NCI-H345 (cell line): ENCODE results near the gene YBX3.

ENCODE experiments used
- DNase-seq: peaks from one replicate; lab custom pipeline; 2025; lab: John Stamatoyannopoulos, UW

YBX3 gene

DNA sequence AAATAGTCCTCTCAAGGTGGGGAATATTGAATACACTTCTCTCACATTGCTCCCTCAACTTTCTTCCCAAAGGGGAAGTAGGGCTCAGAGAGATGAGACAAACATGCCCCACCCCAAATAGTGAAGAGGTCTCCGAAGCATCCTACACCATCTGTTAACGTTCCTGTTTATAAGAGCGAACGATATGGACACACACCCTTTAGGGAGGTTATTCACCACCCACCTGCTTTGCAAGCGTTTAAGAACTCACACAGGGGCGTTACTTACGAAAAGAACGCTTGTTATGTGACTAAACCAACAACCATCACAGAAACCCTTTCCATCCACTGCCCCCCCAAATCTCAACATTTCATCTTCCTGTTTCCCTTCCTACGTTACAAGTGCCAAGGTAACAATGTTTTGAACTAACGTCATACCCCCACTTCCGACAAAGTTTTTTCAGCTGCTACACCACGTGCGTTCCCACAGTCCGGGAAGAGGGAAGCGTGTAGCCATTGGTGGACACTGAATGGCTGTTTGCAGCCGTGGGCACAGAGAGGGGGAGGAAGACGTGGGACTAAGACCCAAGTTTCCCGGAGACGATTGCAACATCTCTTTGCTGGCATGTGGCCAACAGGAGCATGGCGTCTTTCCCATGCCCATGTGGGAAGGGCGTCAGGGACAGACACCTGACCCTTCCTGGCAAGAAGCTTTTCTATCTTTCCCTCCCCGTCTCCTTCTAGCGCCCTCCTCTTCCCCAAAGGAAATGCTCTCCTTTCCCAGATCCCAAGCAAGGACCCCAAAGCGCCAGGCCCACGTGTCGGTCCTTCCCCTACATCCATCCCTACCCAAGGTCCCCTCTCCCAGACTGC, 1.2 kb downstream of the YBX3 start:
- peak; percentile 23 for DNase-seq

DNA sequence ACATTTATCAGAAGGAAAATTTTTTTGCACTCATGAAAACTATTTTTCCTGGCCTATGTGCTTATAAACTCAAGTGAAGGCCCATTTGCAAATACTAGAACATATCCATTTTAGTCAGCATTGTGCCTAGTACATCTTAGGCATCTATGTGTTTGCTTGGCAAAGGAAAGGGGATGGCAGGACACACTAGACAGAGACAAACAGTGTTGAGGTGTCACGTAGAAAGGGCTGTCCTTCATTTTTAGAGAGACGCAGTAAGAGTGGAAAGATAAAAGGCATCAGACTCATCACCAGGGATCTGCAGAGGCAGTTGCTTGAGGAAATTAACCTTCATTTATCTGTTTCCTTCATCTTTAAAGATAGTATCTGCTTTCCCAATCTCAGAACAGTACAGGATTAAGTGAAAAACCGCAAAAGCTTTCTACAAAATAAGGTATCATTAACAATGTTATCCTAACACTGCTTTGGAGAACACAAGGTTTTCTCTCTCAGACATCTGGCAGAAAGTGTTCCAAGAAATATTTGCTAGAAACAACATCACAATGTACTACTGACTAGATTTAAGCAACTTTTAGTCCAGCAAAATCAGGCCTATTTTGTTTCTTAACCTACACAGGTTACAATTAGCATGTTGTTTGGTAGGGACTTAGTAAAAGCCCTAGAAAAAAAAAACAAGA, 2.0 kb downstream of the YBX3 start:
- no peak for DNase-seq

DNA sequence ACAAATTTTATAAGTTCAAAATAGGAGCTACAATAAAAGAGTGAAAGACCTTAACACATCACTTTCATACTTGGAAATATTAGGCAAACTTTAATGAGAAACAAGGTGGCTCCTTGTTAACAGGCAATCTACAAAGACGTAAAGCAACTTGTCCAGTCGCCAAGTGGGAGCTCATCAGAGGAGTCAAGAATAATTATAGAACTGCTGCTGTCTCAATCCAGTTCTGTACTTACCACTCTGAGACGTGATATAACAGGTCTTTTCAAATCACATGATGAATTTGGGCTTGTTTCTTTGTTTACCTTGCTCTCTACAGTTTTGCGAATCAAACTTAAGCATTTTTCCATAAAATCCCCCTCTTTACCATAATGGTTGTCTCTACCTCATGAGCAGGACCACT, 3.6 kb downstream of the YBX3 start:
- no peak for DNase-seq

DNA sequence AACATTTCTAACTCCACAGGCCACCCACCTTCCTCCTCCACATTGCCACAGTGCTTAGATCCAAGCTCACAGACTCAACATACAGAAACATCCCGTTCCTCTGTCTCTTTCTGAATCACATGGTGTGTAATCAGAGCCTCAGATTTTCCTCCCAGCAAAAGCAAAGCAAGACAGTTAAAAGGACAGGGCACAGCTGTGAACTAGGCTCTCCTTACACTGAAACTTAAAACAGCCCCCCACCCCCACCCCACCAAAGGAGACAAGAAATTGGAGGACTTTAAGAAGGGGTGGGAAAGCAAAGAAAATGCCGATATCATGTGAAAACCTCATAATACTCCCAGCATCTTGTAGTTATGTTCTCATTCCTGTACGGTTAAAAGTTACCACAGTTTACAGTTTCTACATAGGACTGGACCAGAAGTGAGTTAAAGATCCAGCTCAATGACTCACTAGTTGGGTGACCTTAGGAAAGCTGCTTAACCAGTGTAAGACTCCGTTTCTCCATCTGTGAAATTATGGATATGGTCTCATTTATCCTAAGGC, 4.8 kb downstream of the YBX3 start:
- no peak for DNase-seq

DNA sequence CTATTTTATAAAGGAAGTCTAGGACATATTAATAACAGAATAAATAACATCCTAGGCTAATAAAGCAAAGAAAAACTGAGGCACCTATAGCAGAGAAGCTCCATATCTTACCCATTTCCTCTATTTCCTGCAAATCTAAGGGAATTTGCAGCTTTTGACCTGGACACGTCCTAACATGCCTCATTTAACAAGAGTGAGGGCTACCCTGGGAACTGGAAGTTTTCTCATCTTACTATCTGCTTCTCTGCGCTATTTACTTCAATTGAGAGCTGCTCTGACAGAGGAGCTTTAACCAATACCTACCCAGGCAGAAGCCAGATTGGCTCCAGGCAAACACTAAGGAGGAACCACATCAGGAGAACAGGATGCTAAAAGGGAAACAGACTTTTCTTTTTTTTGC, 5.7 kb downstream of the YBX3 start:
- DNase-seq, result no peak

DNA sequence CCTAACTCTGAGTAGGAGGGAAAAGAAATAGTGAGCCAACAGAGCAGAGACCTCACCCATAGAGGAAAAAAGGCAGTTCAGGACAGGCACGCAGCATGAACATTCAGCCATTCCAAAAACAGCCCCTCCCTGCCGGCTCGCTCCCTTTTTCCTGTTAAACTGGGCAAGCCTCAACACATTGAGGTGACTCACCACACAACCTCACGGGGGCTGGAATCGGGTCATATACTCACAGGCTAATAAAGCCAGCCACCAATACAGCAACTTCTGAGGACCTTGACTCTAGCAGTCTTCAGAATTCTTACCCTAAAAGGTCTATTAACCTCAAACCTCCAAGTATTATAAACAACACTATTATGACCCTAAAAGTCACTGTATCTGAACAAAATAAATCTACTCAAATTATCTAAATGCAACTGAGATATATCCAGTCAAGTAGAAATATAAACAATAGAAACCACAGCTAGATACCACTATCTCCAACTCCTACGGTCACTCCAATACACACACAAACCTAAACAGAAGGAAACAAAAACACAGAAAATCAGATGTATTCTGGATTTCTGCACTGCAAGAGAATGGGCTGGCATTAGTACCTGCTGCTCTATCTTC, 6.3 kb downstream of the YBX3 start:
- DNase-seq, result no peak

DNA sequence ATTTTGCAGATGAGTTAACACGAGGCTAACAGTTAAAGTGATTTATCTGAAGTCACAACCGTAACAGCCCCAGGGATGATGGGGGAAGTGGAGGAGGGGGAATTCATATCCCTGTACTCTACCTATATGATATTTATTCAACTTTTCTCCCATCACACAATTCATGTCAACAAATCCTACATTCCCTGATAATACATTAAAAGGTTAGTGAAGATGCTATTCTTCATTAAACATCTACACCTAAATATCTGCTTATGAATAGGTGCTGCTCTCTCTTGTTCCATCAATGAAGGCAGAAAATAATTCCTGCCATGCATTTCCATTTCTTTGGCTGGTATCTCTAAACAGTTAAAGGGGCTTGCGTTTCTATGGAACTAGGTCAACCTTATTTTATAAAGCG, 6.8 kb downstream of the YBX3 start:
- no peak for DNase-seq

DNA sequence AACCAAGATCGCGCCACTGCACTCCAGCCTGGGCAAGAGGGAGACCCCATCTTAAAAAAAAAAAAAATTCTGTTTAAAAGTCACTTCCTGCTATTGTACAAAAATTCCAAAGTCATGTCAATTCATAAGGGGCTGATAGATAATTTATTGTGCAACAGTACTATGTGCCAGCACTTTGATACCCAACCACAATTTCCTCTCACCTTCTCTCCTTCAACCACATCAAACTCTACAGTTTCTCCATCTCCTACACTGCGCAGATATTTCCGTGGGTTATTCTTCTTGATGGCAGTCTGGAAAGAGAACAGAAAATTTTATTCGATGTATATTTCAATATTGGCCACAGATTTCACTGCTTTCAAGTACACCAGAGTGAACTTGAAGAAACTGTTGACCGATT, 7.6 kb downstream of the YBX3 start:
- DNase-seq, result no peak

DNA sequence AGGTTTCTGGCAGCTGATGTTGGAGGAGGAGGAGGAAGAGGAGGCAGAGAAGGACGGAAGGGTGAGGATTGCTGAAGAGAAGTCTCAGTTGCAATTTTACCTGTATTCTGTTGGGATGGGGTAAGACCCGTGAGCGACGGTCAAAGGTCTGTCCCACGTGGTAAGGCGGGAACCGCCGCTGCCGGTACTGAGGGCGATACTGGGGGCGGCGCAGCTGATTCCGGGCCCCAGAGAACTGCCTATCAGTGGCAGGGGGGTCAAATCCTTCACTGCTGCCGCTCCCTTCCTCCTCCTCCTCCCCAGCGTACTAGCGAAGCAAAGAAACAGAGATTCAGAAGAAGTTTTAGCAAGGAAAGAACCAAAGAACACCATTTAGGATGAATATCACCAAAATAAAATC, 13.3 kb downstream of the YBX3 start:
- DNase-seq, result no peak

DNA sequence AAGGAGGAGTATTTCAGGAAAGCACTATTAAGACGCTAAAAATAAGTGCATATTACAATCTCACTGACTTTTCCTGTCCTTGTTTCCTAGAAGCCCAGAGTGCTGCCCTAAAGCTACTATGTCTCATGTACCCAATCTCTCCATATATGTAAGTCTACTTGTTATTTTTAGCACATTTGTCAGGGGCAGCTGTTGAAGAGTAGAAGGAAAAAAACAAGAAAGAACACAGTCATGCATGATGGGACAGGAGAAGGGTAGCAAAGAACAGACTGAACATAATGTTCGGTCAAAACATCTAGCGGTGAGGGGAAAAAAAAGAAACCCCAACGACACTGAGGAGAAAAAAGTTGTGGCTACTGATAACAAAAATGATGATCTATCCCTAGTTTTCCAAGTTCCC, 14.3 kb downstream of the YBX3 start:
- no peak for DNase-seq

DNA sequence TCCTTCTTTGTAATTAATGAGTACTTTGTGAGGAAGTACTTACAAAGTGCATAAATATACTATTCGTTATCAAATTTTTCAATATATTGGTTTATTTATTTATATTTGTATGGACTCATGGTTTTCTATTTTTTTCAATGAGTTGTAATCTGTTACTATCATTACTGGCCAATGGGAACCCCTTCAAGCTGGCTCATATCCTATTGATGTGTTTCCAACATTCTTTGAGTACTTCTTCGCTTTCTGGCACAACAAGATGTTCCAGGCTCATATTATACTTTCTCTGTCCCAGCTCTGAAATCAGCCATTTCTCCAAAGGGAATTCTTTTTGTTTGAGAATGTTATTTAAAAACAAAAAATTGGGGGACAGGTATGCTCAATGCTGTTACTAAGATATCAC, 17.5 kb downstream of the YBX3 start:
- DNase-seq, result no peak

DNA sequence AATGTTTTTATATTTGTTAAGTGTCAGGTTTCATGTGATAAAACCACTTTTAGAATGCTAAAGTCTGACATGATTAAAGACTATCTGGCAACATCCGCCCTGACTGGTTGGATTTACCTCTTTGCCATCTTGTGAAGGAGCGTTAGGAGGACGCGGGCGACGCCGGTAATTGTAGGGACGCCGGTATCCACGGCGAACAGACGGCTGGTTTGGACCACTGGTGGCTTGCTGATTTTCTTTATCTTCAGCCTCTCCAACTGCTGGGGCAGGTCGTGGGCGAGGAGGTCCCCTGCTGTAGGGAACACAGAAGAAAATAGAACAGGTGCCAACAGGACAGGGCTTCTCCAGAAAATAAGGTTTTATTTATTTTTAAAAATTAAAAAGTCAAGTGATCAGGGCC, 21.3 kb downstream of the YBX3 start:
- no peak for DNase-seq

DNA sequence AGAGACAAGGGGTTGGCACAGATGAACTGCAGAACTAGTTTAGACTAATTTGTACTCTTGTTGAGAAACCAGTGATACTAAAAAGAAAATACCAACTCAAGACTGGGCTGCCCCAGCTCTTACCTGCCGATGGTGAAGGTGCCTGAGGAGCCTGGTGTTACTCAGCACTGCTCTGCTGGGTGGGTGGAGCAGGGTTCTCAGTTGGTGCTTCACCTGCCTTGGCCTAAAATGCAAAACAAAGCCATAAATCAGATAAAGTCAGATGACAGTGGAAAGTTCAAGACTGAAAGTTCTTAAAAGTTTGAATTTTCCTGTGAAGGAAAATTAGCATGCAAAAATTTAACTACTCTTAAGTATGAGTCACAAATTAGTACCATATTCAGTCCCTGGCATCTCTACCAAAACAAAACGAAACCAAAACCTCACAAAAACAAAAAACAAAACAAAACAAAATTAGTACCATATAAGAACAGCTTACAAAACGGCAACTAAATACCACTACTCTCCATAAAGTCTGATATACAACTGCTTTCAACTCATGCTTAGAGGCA, 21.9 kb downstream of the YBX3 start:
- no peak for DNase-seq

DNA sequence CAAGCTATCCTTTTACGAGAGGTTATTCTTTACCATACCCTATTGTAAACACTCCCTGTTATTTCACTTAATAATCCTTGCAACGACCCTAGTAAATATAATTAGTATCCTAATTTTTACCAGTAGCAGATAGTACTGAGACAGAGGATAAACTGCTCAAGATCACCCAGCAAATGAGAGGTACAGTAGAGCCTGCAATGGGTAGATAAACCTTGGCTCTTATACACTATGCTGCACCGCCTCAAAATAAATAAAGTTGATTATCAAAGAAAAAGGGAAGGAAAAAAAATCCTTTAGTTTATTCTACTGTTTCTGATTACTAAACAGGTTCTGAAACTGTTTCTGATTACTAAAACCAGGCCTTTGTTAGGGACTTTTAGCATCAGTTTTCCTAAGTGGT, 22.5 kb downstream of the YBX3 start:
- DNase-seq, result no peak

DNA sequence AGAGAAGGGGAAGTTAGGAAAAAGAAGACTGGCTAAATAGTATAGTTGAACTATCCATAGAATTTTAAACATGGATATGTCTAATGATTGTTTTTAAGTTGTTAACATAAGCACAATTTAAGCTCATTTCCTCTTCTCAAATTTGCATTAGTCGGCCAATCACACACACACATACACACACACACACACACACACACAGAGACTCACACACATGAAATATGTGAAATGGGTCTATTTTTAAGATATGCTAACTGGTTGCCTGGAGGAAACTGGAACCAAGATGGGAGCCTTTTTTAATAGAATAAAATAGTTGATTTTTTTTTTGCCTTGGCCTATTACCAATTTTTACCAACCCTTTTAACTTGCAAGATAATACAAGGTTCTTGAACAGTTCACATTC, 25.3 kb downstream of the YBX3 start:
- DNase-seq, result no peak

DNA sequence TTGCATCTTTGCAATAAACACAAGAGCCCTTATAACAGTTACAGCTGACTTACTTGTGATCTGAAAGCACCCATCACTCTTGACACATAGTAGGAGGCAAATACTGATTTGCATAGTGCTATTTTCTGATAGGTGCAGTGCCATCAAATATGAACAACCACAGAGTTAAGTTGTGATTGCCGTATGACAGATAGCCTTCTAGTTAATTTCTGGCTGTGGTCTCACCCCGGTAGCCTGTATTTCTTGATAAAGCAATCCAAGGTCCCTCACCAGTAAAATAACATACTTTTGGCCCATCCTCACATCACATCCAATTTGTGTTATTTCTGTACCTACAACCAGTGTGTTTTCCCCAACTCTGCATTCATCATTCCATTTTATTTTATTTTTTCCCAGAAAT, 26.0 kb downstream of the YBX3 start:
- no peak for DNase-seq

DNA sequence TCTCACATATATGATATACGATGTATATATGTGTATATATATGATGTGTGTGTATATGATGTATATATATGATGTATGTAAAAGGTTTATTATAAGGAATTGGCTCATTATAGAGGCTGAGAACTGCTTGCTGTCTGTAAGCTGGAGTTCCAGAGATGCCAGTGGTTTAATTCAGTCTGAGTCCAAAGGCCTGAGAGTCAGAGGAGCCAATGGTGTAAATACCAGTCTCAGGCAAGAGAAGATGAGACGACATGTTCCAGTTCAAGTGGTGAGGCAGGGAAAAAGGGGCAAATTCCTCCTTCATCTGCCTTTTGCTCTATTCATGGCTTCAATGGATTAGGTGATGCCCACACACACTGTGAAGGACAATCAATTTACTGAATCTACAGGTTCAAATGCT, 32.2 kb downstream of the YBX3 start:
- no peak for DNase-seq

DNA sequence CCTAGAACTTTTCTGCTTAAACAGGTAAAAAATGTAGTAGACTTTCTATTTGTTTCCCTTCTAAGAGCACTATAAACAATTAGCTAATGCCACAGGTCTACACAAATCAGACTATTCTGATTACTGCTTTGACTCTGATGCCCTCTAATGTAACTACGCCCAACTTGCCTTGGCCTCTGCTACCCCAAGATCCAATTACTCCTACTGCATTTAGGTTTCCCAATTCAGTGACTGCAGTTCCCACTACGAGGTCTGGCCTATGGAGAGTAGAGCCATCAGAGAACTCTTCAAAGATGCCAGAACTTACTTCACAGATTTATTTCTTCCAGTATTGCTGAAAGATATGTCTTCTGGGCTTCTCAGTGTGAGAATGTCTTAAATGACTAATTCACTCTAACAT, 34.0 kb downstream of the YBX3 start:
- DNase-seq, result no peak

DNA sequence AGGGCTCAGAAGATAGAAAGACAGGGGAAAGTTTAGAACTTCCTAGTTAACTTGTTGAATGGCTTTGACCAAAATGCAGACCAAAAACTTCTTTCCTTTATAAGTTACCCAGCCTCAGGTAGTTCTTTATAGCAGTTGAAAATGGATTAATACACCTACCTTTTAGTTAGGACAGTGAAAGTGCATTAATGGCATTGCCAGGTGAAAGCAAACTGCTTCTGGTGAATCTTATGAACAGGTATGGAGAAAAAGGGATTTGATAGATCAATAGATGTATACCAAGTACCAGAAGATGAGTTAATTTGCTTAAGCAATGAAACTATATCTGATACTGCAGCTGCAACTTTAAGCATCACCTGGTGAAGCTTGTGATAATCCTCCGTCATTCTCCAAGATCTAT, 35.1 kb downstream of the YBX3 start:
- no peak for DNase-seq

DNA sequence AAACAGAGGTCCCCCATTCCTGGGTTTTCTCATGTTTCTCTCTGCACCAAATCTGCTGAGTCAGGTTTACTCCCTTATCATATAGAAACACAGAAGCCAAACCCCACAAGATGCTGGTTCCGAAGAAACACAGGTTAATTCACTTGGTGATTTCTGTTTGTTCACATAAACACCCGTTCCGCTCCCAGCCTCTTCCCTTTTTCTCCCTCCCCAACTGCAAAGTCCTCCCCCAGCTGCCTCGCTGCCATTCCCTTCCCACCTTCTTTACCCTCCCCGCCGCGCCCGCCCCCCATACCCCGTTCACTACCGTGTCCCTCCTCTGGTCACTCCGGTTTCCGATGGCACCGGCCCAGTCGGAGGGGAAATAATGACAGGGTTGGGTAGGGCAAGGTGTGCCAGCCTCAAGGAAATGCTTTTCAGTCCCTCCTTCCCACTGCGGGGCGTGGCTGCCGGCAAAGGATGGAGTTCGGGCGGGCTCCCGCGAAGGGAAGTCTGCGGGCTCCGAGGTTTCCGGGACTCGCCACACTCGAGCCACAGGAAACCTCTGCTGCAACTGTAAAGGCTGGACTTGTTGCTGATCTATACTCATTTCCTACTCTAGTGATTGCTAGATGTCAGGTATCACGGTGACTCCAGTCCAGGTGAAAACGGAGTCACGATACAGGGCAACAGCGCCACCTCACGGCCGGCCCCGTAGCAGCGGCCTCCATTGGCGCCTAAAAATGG, 49.3 kb downstream of the YBX3 start, which contains the start of gene STYK1:
TSS of gene STYK1 (minus strand) at position 394 of the 726 bp plus-strand sequence. CDS start 39,434 bp downstream, outside the sequence.
- peak; percentile 85 for DNase-seq

DNA sequence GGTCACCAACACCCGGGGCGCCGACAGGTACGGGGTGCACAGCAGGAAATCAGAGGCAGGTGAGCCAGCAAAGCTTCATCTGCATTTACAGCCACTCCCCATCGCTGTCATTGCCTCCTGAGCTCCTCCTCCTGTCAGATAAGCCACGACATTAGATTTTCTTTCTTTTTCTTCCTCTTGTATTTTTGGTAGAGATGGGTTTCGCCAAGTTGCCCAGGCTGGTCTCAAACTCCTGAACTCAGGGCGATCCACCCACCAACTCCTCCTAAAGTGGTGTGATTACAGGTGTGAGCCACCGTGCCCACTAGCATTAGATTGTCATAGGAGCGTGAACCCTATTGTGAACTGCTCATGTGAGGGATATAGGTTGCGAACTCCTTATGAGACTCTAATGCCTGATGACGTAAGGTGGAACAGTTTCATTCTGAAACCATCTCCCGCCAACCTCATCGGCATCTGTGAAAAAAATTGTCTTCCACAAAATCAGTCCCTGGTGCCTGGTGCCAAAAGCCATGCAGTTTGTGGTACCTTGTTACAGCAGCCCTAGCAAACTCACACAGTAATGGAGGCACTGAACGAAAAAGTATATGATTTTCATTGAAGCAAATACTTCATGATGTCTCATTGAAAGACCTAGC, 50.8 kb downstream of the YBX3 start:
- DNase-seq, result no peak
